ENCODE results near the gene IMPDH2.

IMPDH2 gene

DNA sequence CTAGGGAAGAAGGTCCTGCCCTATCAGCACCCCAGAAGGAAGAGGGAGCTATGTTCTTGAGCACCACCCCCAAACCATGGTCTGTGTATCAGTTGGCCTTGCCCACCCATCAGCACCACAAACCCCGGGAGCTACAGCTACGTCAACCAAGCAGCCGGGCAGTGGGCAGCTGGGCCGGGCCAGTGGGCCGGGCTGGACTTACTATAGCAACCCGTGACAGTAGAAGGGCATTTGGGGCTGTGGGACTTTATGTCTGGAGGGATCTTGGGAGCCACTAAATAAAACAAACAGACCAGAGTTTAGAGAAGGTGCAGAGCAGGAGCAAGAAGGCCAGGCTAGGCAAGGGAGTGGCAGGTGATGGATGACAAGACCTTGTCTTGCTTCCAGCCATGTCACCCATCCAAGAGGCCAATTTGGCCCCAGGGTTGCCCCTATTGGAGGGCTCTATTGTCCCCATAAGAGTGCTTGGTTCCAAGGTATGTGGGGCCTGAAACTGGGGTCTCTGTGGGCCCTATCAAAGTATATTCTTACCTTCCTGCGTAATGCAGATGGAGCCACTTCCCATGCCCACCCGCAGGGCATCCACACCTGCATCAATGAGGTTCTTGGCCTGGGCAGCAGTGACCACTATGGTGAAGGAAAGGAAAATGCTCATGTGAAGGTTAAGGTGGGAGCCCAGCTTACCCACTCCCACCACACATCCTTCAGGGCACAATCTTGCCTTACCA is 3.2 kb downstream of the IMPDH2 start:
- H3K27me3 Mint-ChIP-seq (ENCODE audit: low read depth): no peaks in the 10 kb centered on the region
- H3K27ac Mint-ChIP-seq: peak overlapping the region; percentile 41
- no peak overlapping the region for H3K4me3 Mint-ChIP-seq
- peaks cover 42% of the 10 kb centered on the region for H3K36me3 Mint-ChIP-seq (ENCODE audit: low read depth)
- peaks cover 39% of the 10 kb centered on the region for H3K4me1 Mint-ChIP-seq (ENCODE audit: low read depth)
- no peaks in the 10 kb centered on the region for H3K9me3 Mint-ChIP-seq

GRCh38 chr3:49025005-49025792 is 4.0 kb downstream of the IMPDH2 start:
- Mint-ChIP-seq H3K27me3 (ENCODE audit: low read depth) (no peaks in the 10 kb centered on the region), H3K36me3 (ENCODE audit: low read depth) (peaks cover 37% of the 10 kb centered on the region), H3K27ac (peak overlapping the region; percentile 20), H3K4me3 (no peak overlapping the region), H3K9me3 (no peaks in the 10 kb centered on the region), H3K4me1 (ENCODE audit: low read depth) (peaks cover 39% of the 10 kb centered on the region)

DNA sequence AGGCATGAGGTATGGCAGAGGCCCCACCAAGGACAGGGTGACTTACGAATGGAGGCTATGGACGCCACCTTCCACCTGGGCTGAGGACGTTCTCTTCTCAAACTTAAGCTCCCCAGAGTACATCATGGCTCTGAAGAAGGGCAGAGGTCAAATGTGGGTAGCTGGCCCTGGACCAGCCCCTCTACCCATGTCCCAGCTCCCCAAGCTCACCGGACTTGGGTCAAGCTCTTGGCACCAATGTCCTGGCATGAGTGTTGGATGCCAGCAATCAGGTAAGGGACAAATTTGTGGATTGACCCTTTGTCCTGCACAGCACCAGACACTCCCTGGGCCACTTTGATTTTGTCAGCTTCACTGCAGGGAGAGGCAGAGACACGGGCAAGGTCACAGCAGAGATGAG is 4.7 kb downstream of the IMPDH2 start:
- no peaks in the 10 kb centered on the region for H3K27me3 Mint-ChIP-seq (ENCODE audit: low read depth)
- H3K27ac Mint-ChIP-seq: no peak overlapping the region
- H3K9me3 Mint-ChIP-seq: no peaks in the 10 kb centered on the region
- H3K36me3 Mint-ChIP-seq (ENCODE audit: low read depth): peaks cover 35% of the 10 kb centered on the region
- H3K4me1 Mint-ChIP-seq (ENCODE audit: low read depth): peaks cover 44% of the 10 kb centered on the region
- no peak overlapping the region for H3K4me3 Mint-ChIP-seq

- Mint-ChIP-seq H3K36me3 (ENCODE audit: low read depth) (peaks cover 30% of the 10 kb centered on the region), H3K4me1 (ENCODE audit: low read depth) (peaks cover 41% of the 10 kb centered on the region), H3K4me3 (peak overlapping the region; percentile 94), H3K9me3 (no peaks in the 10 kb centered on the region), H3K27me3 (ENCODE audit: low read depth) (no peaks in the 10 kb centered on the region), H3K27ac (peak overlapping the region; percentile 31)
These were observed 5.4 kb downstream of the IMPDH2 start for GRCh38 chr3:49023775-49024174.

DNA sequence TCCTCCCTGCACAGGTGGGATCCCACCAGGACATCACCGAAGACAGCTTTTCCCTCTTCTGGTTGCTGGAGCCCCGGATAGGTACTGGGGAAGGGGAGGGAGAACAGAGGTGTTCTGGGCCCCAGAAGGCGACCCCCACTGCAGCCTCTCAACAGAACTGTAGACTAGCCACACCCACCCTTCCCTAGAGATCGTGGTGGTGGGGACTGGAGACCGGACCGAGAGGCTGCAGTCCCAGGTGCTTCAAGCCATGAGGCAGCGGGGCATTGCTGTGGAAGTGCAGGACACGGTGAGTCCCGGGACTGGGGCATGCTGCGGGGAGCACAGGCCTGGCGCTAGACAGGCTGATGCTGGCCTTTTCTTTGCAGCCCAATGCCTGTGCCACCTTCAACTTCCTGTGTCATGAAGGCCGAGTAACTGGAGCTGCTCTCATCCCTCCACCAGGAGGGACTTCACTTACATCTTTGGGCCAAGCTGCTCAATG is 6.5 kb downstream of the IMPDH2 start:
- no peaks in the 10 kb centered on the region for H3K9me3 Mint-ChIP-seq
- H3K27ac Mint-ChIP-seq: peak overlapping the region; percentile 98
- peaks cover 30% of the 10 kb centered on the region for H3K36me3 Mint-ChIP-seq (ENCODE audit: low read depth)
- peak overlapping the region; percentile 94 for H3K4me3 Mint-ChIP-seq
- peaks cover 32% of the 10 kb centered on the region for H3K4me1 Mint-ChIP-seq (ENCODE audit: low read depth)
- no peaks in the 10 kb centered on the region for H3K27me3 Mint-ChIP-seq (ENCODE audit: low read depth)

DNA sequence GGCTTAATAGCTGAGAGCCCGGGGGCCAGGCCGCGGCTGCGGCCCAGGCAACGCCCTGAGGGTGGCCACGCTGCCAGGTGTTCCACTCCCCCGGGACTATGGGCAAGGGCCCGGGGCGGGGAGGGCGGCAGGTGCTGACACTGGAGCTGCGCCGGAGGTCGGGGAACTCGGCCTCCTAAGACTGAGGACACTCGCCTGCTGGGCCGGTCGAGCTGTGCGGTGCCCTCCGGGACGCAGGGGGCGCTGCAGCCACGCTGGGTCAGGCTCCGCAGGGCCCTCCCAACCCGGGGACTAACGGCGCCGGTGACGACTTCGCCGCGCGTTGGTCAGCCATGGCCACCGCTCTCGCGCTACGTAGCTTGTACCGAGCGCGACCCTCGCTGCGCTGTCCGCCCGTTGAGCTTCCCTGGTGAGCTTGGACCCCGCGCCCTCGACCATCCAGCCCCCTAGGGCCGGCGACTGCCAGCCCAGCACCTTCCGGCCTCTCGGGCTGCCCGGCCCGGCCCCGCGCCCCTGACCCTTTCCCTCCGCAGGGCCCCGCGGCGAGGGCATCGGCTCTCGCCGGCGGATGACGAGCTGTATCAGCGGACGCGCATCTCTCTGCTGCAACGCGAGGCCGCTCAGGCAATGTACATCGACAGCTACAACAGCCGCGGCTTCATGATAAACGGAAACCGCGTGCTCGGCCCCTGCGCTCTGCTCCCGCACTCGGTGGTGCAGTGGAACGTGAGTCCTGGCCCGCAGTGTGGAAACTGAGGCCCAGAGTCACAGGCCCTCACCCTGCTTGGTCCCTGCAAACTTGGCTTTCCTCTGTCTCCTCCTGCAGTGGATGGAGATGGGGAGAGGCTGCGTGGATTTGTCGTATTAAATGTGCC is 7.1 kb downstream of the IMPDH2 start, which contains the start of gene NDUFAF3:
NDUFAF3 (plus strand) TSS at position 309 of the 875 bp plus-strand sequence; CDS start at position 333, 24 bp downstream.
- peak within 1 kb of the TSS; percentile 94 for H3K4me3 Mint-ChIP-seq
- H3K27me3 Mint-ChIP-seq (ENCODE audit: low read depth): no peaks in the 10 kb centered on the region
- H3K36me3 Mint-ChIP-seq (ENCODE audit: low read depth): peaks cover 28% of the 10 kb centered on the region
- H3K4me1 Mint-ChIP-seq (ENCODE audit: low read depth): peaks cover 30% of the 10 kb centered on the region
- no peaks in the 10 kb centered on the region for H3K9me3 Mint-ChIP-seq
- peak within 1 kb of the TSS; percentile 98 for H3K27ac Mint-ChIP-seq

- Mint-ChIP-seq H3K9me3 (no peaks in the 10 kb centered on the region), H3K27ac (peak overlapping the region; percentile 95), H3K4me3 (peak overlapping the region; percentile 91), H3K27me3 (ENCODE audit: low read depth) (no peaks in the 10 kb centered on the region), H3K36me3 (ENCODE audit: low read depth) (peaks cover 28% of the 10 kb centered on the region), H3K4me1 (ENCODE audit: low read depth) (peaks cover 30% of the 10 kb centered on the region)
These were observed 7.9 kb downstream of the IMPDH2 start for GRCh38 chr3:49021213-49021812.

- H3K4me1 Mint-ChIP-seq (ENCODE audit: low read depth): peaks cover 27% of the 10 kb centered on the region
- H3K9me3 Mint-ChIP-seq: no peaks in the 10 kb centered on the region
- H3K27ac Mint-ChIP-seq: peak overlapping the region; percentile 95
- H3K36me3 Mint-ChIP-seq (ENCODE audit: low read depth): peaks cover 28% of the 10 kb centered on the region
- H3K4me3 Mint-ChIP-seq: peak overlapping the region; percentile 91
- H3K27me3 Mint-ChIP-seq (ENCODE audit: low read depth): no peaks in the 10 kb centered on the region
These were observed 8.6 kb downstream of the IMPDH2 start for GRCh38 chr3:49020330-49021212.

DNA sequence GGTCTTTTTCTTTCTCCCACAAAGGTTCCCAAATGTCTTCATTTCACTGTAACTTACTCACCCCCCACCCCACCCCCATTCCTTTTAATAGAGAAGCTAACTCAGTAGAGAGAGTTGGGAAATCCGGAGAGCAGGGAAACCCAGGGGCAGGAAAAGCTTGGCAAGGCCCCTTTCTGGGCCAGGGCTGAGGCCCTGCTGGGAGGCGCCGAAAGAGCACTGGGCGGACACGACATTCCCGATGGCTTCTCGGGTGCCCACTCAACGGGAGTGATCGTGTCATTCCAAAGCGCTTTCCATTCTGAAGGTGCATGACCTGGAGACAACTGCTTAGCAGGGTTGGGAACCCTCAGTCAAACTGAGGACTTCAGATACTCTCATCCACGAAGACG is 9.3 kb downstream of the IMPDH2 start:
- Mint-ChIP-seq H3K27ac (peak overlapping the region; percentile 95), H3K4me1 (ENCODE audit: low read depth) (peaks cover 25% of the 10 kb centered on the region), H3K36me3 (ENCODE audit: low read depth) (peaks cover 29% of the 10 kb centered on the region), H3K9me3 (no peaks in the 10 kb centered on the region), H3K27me3 (ENCODE audit: low read depth) (no peaks in the 10 kb centered on the region), H3K4me3 (peak overlapping the region; percentile 91)

GRCh38 chr3:49018707-49019006 is 10.5 kb downstream of the IMPDH2 start:
- H3K36me3 Mint-ChIP-seq (ENCODE audit: low read depth): peaks cover 24% of the 10 kb centered on the region
- peak overlapping the region; percentile 91 for H3K4me3 Mint-ChIP-seq
- no peaks in the 10 kb centered on the region for H3K27me3 Mint-ChIP-seq (ENCODE audit: low read depth)
- no peaks in the 10 kb centered on the region for H3K9me3 Mint-ChIP-seq
- peaks cover 22% of the 10 kb centered on the region for H3K4me1 Mint-ChIP-seq (ENCODE audit: low read depth)
- H3K27ac Mint-ChIP-seq: peak overlapping the region; percentile 87

DNA sequence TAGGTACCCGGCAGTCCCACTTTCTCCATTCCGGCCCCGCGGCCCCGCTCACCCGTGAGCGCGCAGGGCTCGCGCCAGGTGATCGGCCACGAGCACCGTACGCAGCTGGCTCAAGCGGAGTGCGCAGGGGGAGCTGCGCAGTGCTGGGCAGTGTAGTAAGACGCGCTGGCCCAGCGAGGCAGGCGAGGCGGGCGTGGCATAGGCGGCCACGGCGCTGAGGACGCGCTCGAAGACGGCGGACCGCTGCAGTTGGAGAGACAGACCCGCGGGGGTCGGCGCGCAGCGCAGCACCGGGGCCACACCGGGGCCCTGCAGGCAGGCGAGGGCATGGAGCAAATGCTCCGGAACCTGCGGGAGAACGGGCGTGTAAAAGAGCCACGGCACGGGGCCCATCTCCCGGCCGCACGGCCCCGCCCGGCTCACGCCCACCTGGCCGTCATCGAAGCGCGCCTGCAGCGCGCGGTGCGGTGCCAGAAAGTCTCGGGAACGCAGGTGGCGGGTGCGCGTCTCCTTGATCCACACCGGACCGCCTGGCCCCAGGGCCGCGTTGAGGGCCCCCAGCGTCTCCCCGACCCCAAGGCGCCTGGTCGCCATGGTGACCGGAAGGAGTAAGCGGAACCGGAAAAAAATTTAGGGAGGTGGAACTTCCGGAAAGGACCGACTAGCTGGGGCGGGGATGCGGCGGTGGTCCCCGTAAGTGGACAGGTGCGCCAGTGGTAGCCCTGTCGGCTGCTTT is 11.1 kb downstream of the IMPDH2 start, which contains the start of gene DALRD3:
DALRD3 (minus strand) TSS at position 610 of the 736 bp plus-strand sequence; CDS start at position 594, 16 bp downstream.
- Mint-ChIP-seq H3K9me3 (no peaks in the 10 kb centered on the region), H3K4me1 (ENCODE audit: low read depth) (peaks cover 19% of the 10 kb centered on the region), H3K27ac (peak within 1 kb of the TSS; percentile 95), H3K27me3 (ENCODE audit: low read depth) (no peaks in the 10 kb centered on the region), H3K4me3 (peak within 1 kb of the TSS; percentile 91), H3K36me3 (ENCODE audit: low read depth) (peaks cover 22% of the 10 kb centered on the region)

GRCh38 chr3:49017229-49017970 is 11.8 kb downstream of the IMPDH2 start:
- Mint-ChIP-seq H3K4me1 (ENCODE audit: low read depth) (peaks cover 14% of the 10 kb centered on the region), H3K27ac (peak overlapping the region; percentile 67), H3K36me3 (ENCODE audit: low read depth) (peaks cover 16% of the 10 kb centered on the region), H3K4me3 (peak overlapping the region; percentile 91), H3K27me3 (ENCODE audit: low read depth) (no peaks in the 10 kb centered on the region), H3K9me3 (no peaks in the 10 kb centered on the region)
